NCI-H774 (cell line): Measurements from ENCODE around the gene BCL2L12.

Experiments used
- DNase-seq: peaks from one replicate; lab custom pipeline; 2025; lab: John Stamatoyannopoulos, UW

The BCL2L12 gene

DNA sequence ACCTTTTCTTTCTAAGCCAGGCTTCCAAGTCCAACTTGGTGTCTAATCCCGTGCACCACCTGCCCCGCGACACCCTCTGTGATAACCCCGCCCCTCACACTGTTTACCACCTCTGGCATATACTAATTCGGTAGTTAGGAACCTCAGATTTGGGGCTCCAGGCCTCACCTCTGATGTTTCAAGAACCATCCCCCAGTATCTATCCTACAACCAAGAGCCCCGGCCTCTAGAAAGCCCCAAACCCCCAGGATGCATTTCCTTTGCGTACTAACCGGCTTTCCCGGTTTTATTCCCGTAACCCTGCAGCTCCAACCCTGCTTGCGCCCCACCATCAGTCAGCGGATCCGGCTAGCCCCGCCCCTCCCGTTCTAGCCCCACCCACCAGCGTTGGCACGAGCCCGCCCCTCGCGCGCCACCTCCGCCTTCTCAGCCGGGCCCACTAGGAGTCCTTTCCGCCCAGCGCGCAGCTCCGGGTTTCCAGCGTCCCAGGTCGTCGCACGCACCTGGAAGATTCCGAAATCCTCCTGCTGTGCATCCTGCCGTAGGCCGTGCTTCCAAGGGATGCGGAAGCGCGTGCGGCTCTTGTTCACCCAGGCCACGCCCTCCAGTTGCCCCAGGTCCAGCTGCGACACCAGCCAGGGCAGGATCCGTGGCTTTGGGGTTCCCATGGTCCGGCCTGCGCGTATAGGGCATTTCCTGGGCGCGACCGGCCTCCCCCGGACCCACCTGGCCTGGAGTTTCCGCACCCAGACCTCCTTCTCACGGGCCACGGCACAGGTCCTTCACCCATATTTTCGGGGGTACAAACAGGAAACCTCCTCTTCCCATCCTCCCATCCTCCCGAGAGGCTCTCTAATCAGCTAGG is 1.3 kb upstream of the BCL2L12 start:
- DNase-seq = peak; percentile 83

DNA sequence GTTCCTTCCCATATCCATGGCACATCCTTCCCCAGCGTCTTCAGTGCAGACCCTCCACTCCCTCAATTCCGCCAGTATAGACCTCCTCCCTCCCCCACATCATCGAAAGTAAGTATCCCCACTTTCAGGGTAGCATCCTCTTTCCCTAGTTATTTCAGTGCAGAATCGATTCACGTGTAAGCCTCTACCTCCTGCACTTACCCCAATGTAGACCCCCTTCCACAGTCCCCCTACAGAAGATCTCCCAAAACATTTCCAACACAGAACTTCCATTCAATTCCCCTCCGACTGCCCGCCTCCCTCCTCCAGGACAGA is 740 bp upstream of the BCL2L12 start:
- no peak for DNase-seq

DNA sequence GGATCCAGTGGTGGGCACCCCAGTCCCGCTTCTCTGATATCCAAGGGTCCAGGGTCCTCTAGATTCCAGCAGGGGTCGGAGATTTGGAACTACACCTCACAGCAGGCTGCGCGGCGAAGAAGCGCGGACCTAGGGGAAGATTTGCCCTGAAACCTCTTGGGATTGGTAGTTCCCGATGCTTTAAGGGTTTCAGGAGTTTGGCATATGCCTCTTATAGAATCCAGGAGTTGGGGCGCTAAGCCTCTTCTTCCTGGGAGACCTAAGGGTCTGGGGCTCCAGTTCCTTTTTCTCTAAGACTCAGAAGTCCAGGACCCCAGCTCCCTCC is 349 bp downstream of the BCL2L12 start:
- DNase-seq = no peak

DNA sequence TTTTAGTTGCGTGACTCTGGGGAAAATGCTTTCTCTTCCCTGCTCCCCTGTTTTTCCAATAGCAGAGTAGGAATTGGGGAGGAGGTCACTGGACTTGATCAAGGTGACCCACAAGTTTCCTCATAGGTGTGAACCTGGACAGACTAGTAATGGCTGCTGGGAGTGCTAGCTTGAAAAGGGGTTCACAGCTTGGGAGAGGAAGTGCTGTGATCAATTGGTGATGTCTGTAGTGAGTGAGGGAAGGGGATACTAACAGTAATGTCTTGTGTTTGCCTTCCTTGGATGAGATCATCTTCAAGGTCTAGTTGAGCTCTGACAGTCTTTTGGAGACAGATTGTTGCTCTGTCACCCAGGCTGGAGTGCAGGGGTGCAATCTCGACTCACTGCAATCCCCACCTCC is 1.7 kb downstream of the BCL2L12 start:
- DNase-seq = no peak

DNA sequence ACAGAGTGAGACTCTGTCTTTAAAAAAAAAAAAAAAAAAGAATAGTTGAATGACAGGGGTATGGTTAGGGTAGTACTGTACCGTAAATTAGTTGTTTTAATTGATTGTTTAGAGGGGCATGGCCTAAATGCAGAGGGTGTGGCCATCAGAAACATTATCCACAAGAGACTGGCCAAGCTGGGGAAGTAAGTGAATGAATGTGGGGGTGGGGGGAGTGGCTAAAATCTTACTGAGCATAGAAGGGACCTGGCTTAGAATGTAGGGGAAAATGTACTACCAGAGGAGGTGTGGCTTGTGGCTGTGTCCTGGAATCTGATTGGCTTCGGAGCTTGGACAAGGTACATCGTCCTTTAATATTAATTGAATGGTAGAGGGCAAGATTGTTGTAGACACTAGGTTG is 3.8 kb downstream of the BCL2L12 start:
- DNase-seq = no peak

DNA sequence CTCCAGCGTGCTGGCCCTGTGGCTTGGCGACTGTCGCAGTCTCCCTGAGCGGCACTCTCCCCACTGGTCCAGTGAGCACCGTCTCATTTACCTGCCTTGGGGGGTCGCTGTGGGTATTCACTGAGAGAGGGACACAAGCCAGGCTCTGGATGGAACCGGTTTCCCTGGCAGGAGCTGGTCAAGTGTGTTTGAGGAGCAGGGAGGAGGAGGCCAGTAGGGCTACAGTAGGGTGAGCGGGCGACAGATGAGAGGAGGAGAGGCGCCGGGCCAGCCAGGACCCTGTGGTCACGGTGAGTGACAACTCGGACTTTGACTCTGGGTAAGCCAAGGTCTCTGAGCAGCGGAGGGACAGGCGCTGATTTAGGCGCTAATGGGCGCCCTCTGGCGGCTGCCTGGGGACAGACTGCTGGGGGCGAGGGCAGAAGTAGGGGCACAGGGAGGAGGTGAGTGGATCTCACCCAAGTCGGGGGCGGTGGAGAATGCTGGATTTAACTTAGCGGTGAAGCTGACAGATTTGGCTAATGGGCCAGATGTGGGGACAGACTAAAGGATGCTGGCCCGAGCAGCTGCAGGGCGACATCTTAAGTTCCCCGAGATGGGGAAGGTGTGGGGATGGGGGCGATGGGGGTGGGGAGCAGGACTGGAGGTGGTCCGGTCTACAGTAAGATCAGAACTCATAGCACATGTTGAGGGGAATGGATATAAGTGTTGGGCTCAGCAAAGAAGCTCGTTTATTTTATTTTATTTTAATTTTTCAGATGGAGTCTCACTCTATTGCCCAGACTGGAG is 6.6 kb downstream of the BCL2L12 start:
- peak; percentile 71 for DNase-seq

DNA sequence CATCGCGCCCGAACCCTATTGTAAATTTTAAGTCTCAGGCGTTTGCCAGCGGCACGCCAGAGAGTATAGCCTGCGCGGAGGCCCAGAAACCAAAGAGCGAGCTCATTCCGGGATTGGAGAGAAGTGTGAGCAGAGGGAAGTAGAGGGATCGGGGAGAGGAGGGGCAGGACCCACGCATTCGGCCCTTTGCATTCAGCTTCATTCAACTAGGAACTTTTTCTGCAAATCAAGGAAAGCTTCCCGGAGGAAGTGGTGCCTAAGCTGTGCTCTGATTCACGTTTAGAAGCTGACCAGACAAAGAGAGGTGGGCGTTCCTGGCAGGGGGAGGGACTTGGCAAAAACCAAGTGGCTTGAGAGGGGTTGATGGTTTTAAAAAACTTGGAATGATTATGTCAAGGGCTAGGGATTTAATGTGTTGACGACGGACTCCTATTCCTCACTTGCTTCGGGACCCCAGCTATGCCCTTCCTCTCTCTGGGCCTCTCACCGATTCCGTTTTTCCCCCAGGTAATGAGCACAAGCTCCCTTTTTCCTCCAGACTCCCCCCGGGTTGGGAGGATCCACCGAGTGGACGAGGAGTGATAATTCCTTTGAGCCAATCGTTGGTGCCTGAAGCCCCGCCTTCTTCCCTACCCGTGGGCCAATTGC is 10.5 kb downstream of the BCL2L12 start:
- peak; percentile 91 for DNase-seq

DNA sequence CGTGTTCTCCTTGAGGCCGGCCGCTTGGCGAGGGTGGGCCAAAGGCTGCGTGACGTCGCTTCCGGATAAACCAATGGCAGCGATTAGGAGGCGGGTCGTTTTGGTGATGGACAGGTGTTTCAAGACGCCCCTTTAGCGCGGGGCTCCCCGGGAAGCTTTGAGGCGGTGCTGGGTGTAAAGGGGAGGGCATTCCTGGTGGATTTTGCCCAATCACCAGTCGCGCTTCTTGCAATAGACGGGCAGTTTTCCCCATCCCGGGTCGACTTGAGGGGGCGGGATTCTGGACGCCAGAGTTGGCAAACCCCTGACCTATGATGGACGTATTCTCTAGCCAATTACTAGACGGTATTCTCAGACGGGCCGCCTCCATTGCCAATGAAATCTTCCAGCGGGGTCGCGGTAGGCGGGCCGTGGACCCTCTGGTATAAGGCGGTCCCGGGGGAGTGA is 11.1 kb downstream of the BCL2L12 start:
- DNase-seq = peak; percentile 100

DNA sequence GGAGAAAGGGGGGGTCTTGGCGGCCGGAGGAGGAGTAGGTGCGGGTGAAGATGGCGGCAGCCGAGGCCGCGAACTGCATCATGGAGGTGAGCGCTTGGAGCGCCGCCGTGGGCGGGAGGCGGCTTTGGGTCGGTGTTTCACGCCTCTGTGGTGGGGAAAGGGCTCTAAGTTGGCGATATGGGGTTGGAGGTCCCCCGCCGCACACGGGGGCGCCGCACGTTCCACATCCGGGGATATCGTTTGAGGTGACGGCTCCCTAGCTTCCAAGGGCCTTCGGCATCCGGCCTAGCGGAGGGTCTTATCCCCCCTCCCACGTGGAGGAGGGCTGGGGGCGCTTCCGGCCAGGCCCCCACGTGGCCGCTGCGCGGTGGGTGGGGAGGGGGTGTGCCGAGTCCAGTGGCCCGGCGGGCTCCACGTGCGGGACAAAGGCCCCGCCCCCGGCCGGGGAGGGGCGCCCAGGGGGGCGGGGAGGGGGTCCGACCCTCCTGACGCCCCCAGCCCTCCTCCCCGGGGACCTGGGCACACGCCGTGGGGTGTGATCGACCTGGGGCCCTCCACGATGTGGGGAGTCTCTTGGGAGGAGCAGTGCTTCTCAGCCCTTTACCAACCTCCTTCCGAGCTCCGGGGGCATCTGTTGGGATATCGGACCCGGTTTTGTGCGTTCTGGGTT is 11.6 kb downstream of the BCL2L12 start, which contains the start of gene PRMT1:
PRMT1 (plus strand) TSS at position 41 of the 670 bp plus-strand sequence; CDS start at position 51, 10 bp downstream.
- DNase-seq = peak; percentile 30

DNA sequence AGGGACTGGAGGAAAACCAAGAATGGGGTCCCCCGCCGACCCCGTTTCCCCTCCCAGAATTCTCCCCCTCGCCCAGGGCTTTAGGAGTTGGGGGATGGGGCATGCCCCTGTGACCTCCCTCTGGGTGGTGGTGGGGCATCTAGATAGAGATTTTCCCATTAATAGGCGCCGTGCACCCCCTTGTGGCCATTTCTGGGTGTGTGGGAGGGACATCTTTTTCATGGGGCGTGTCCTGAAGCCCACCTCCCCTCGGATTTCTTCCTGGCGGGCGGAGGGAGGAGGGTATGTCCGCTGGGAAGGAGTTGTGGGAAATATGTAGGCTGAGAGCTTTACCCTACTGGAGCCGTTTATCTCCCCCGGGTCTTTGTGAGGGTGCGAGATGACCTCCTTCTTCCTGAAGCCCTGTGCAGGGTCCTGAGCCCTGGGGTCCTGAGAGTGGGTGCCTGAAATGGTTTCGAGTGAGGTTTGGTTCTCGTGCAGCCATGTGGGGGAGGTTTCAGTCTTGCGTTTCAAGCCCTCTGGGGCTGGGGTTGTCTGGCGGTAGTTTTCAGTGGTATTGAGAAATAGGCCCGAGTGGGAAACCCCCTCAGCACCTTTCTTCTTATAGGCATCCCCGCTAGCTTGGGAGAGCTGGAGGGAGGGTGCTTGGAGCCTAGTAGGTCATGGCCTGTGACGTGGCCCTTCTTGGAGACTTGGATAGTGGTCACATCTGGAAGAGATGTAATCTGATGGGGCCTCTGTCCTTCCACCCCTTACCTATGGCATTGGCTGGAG is 12.4 kb downstream of the BCL2L12 start:
- peak; percentile 3 for DNase-seq

DNA sequence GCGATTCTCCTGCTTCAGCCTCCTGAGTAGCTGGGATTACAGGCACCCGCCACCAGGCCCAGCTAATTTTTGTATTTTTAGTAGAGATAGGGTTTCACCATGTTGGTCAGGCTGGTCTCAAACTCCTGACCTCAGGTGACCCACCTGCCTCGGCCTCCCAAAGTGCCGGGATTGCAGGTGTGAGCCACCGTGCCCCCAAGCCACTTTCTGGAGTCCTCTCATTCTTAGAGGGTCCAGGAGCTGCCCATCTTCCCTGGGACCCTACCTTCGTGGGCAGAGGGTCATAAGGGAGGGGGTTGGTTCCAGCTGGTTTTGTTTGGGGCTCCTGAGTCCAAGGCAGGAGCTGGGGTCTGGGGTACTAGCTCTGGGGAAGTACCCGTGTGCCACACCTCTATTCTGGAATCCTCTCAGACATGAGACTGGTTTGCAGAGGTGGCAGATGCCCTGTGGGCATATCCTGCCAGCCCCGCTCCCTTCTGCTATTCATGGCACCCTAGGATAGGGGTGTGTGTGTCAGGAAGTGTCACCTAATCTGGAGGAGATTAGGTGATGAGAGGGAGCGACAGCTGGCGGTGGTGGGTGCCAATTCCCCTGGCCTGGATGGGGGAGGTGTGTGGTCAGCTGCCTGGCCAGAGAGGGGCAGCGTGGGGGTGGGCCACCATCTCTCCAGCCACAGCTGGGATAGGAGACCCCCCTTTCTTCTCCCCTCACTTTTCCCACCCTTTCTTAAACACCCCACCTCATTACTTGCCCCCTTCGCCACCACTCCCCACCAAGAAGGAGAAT is 13.4 kb downstream of the BCL2L12 start:
- no peak for DNase-seq

DNA sequence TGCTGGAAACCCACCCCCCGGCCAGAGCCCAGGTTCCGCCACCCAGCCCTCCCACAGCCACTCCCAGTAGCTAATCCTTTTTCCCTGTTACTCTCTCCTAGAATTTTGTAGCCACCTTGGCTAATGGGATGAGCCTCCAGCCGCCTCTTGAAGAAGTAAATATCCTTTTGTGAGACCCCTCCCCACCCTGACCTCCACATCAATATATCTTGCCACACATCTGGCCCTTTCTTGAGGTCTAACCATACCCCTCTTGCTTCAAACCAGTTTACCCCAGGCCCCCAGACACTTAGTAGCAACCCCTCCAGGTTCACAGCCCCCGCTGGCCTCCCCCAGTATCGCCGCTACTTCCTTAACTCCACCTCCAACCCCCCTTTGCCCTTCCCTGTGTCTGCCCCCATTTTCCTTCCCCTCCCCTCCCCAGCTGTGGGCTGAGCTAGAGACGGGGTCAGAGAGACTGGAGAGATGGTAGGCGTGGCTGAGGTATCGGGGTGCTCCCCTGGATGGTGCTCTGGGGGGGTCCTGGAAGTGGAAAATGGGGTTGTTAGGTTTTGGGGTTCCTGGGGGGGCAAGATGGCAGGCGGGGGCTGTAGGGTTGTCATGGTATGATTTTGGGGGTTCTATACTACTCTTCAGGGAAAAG is 14.2 kb downstream of the BCL2L12 start:
- DNase-seq = no peak

DNA sequence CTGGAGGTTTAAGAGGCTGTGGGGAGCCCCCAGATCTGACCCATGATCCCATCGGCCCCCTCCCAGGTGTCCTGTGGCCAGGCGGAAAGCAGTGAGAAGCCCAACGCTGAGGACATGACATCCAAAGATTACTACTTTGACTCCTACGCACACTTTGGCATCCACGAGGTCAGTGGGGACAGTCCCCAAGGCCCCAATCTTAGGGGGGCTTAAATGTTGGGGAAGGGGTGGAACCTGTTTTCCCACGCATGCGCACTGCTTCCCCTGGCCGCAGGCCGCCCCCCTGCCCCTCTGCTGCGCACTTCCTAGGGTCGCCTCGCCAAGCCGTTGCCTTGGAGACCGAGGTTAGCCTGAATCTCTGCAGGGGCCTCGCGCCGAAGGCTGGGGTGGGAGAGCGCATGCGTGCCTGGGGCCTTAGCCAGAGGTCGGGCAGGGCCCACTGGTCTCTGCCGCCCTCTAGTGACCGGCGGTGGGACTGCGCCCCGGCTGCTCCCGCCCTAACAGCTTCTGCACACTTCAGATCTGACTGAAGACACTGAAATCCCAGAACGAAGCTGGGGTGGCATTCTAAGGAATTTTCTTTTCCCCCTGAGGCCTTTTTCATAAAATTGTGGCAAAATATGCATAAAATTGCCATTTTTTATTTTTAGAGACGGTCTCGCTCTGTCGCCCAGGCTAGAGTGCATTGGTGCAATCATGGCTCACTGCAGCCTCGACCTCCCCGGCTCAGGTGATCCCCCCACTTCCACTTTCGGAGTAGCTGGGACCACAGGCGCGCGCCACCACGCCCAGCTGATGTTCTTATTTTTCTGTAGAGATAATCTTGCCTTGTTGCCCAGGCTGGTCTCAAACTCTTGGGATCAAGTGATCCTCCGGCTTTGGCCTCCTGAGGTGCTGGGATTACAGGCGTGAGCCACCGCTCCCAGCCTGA is 15.0 kb downstream of the BCL2L12 start:
- peak; percentile 76 for DNase-seq

DNA sequence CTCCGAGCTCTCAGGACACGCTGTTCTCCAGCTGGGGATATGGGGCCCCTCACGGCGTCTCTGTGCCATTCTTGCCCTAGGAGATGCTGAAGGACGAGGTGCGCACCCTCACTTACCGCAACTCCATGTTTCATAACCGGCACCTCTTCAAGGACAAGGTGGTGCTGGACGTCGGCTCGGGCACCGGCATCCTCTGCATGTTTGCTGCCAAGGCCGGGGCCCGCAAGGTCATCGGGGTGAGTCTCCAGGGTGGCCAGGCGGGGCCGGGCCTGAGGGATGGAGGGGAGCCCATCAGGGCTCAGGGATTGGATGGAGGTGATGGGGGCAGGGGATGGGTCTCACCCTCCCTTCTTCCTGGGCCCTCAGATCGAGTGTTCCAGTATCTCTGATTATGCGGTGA is 16.1 kb downstream of the BCL2L12 start:
- no peak for DNase-seq

DNA sequence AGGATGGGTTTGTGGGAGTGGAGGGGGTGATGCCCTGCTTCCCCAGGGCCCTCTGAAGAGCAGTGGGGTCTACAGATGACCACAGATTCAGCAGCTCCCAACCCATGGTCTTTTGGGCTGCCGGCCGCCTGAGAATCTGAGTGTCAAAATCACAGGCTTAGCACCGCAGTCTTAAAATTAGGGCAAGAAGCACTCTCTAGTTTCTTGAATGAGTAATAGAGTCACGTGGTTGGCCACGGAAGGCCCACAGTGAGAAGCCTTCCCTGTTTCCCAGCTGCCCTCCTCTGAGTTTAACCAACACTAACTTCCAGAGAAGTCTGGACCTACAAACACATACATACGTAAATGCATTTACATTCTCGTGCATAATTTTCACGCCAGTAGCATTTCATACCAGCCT is 16.5 kb downstream of the BCL2L12 start:
- DNase-seq = no peak

DNA sequence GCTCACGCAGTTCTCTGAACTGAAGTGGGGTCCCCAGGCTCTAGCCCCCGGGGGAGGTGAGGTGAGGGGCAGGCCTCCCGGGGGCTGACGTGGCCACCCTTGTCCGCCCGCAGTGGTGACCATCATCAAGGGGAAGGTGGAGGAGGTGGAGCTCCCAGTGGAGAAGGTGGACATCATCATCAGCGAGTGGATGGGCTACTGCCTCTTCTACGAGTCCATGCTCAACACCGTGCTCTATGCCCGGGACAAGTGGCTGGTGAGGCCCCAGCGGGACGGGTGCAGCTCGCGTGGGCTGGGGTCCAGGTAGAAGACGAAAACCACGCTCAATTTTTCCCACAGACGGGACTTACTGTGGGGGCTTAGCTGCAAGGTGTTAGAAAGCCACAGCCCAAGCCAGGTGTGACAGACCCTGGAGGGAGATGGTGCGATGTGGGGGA is 18.1 kb downstream of the BCL2L12 start:
- DNase-seq = no peak

DNA sequence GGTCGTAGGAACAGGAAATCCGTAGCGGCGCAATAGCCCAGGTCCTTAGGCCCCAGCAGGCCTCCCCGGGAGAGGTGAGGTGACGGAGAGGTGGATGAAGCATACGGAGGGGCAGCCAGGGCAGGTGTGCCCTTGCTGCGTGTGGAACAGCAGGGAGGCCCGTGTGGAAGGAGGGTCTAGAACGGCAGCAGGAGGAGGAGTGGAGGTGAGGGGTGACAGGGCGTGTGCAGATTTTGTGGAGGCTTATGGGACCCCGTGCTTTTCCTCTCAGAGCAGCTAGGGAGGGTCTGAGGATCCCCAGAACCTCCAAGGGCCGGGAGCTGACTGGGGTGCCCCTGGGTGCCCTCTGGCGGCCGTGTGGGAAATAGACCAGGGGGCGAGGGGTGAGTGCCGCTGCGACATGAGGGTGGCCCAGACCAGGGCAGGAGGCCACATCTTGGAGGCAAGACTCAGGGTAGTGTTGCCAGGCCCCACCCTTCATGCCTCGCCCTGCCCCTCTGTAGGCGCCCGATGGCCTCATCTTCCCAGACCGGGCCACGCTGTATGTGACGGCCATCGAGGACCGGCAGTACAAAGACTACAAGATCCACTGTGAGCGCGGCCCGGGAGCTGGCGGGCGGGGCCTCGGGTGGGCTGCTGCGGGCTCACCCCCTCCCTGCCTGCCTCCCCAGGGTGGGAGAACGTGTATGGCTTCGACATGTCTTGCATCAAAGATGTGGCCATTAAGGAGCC is 18.7 kb downstream of the BCL2L12 start:
- DNase-seq = no peak

DNA sequence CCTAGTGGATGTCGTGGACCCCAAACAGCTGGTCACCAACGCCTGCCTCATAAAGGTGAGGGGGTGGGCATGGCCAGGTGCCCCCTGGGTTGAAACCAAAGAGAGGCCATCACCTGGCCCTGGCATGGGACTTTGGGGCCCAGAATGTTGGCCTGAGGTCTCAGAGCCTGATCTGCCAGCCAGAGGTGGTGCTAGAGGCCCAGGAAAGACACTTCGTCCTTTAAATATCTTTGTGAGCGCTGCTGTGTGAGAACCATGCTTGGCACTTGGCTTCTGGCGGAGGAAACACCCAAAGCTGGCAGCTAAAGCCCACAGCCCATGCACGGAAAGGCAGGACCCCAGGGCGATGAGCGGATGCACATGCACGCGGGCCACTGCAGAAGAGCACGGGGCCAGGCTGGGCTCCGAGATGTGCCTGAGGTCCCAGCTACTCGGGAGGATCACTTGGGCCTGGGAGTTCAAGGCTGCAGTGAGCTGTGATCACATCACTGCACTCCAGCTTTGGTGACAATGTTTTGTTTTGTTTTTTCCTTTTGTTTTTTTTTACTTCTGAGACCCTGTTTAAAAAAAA is 19.3 kb downstream of the BCL2L12 start:
- DNase-seq = no peak
